Measurements from ENCODE around the gene NFE2L1. TPM values are rescaled to one million over a fixed set of nuclear protein-coding genes. Genes with fewer than 3 reads are reported as not detected.

NFE2L1 gene
- total RNA-seq, 4 donors from 2014 or later: 622 to 1,180 (median 1,000) TPM

DNA sequence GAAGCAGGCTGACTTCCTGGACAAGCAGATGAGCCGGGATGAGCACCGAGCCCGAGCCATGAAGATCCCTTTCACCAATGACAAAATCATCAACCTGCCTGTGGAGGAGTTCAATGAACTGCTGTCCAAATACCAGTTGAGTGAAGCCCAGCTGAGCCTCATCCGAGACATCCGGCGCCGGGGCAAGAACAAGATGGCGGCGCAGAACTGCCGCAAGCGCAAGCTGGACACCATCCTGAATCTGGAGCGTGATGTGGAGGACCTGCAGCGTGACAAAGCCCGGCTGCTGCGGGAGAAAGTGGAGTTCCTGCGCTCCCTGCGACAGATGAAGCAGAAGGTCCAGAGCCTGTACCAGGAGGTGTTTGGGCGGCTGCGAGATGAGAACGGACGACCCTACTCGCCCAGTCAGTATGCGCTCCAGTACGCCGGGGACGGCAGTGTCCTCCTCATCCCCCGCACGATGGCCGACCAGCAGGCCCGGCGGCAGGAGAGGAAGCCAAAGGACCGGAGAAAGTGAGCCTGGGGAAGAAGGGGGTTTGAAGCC lies 11.0 kb downstream of the NFE2L1 start:
- Histone ChIP-seq H3K27me3 (no peaks in the 10 kb centered on the region), H3K4me3 (no peak overlapping the region), H3K9me3 (no peaks in the 10 kb centered on the region), H3K27ac (peak overlapping the region; percentile 96 to 99 (median 97)), H3K36me3 (peaks cover 0 to 90% of the 10 kb centered on the region in 2 donors), H3K4me1 (peaks cover 79 to 80% of the 10 kb centered on the region in 2 donors)
- TF ChIP-seq, protein P1, sequence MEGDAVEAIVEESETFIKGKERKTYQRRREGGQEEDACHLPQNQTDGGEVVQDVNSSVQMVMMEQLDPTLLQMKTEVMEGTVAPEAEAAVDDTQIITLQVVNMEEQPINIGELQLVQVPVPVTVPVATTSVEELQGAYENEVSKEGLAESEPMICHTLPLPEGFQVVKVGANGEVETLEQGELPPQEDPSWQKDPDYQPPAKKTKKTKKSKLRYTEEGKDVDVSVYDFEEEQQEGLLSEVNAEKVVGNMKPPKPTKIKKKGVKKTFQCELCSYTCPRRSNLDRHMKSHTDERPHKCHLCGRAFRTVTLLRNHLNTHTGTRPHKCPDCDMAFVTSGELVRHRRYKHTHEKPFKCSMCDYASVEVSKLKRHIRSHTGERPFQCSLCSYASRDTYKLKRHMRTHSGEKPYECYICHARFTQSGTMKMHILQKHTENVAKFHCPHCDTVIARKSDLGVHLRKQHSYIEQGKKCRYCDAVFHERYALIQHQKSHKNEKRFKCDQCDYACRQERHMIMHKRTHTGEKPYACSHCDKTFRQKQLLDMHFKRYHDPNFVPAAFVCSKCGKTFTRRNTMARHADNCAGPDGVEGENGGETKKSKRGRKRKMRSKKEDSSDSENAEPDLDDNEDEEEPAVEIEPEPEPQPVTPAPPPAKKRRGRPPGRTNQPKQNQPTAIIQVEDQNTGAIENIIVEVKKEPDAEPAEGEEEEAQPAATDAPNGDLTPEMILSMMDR (IDR thresholded peaks at IDR 0.05 in 4 of 5, conservative IDR thresholded peaks at IDR 0.05 in 1 of 5): no peak
- no peak for TF ChIP-seq POLR2A (IDR thresholded peaks at IDR 0.05)
- intact Hi-C loops (cut with DNase I; ENCODE audit: low total_unique reads): no loop called here
- in situ Hi-C loops (cut with MboI; ENCODE audit: low sequenced_read_pairs in 4 of 4): no loop called here
- ATAC-seq (no peak), DNase-seq (no peak)

DNA sequence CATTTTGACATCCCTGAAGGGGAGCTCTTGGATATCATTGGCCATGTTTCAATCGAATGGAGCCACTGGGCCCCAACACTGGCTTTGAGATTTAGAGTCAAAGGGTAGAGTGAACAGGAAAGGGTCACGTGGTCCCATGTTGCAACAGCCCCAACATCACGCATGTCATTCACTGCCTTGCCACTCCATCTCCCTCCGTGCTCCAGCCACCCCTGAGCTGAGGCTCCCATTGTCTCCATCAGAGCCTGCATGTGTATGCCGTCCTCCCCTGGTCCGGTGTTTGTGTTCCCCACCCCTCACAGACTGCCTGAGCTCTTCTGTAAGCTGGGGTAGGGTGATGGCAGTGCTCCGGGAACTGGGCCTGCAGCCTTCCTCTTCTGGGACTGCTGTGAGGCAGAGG lies 12.1 kb downstream of the NFE2L1 start:
- intact Hi-C loops (cut with DNase I; ENCODE audit: low total_unique reads): no loop called here
- Histone ChIP-seq H3K27ac (peak overlapping the region; percentile 96 to 99 (median 97)), H3K4me3 (peak overlapping the region in 1 of 4 donors; percentile 19), H3K36me3 (peaks cover 0 to 83% of the 10 kb centered on the region in 2 donors), H3K4me1 (peaks cover 78 to 82% of the 10 kb centered on the region in 2 donors), H3K9me3 (no peaks in the 10 kb centered on the region), H3K27me3 (no peaks in the 10 kb centered on the region)
- in situ Hi-C loops (cut with MboI; ENCODE audit: low sequenced_read_pairs in 4 of 4): no loop called here
- ATAC-seq: no peak
- DNase-seq: peak in 1 of 2 donors; percentile 67
- TF ChIP-seq, protein P1 (IDR thresholded peaks at IDR 0.05 in 4 of 5, conservative IDR thresholded peaks at IDR 0.05 in 1 of 5): no peak
- no peak for TF ChIP-seq POLR2A (IDR thresholded peaks at IDR 0.05)

DNA sequence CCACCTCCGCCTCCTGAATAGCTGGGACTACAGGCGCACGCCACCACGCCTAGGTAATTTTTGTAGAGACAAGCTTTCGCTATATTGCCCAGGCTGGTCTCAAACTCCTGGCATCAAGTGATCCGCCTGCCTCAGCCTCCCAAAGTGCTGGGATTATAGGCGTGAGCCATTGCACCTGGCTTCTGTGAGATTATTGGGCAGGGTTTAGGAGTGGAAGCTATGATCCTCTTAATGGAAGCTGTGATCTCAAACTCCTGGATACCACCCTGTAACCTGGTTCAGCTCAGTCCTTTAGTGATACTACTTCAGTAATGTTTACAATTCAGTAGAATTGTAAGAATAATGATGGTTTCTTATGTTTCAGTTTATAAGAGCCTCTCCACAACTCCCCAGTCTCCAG lies 14.1 kb downstream of the NFE2L1 start:
- Histone ChIP-seq H3K27me3 (no peaks in the 10 kb centered on the region), H3K4me1 (peaks cover 74 to 80% of the 10 kb centered on the region in 2 donors), H3K36me3 (peaks cover 0 to 63% of the 10 kb centered on the region in 2 donors), H3K27ac (peak overlapping the region; percentile 96 to 99 (median 97)), H3K4me3 (no peak overlapping the region), H3K9me3 (no peaks in the 10 kb centered on the region)
- in situ Hi-C loops (cut with MboI; ENCODE audit: low sequenced_read_pairs in 4 of 4): no loop called here
- ATAC-seq: no peak
- no peak for TF ChIP-seq POLR2A (IDR thresholded peaks at IDR 0.05)
- TF ChIP-seq, protein P1 (IDR thresholded peaks at IDR 0.05 in 4 of 5, conservative IDR thresholded peaks at IDR 0.05 in 1 of 5): no peak
- intact Hi-C loops (cut with DNase I; ENCODE audit: low total_unique reads): no loop called here
- no peak for DNase-seq

DNA sequence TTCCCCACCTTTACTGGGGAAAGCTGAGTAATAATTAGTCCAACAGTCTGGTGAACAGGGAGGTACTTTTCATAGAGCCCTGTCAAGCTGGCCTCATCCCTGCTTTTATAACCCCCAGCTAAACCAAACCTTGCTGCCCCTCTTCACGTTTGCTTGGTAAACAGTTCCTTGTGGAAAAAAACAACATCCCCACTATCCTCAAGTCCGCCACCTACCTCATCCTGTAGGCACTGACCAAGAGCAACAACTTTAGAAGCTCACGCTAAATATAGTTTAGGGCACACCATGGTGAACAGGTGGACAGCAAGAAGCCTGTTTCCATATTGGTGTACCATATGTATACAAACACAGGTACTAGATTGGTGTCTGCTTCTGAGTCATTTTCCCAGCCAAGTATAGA lies 16.5 kb downstream of the NFE2L1 start:
- in situ Hi-C loops (cut with MboI; ENCODE audit: low sequenced_read_pairs in 4 of 4): no loop called here
- H3K4me1 ChIP-seq: peaks cover 65 to 73% of the 10 kb centered on the region in 2 donors
- H3K27ac ChIP-seq: peak overlapping the region; percentile 96 to 99 (median 97)
- H3K27me3 ChIP-seq: no peaks in the 10 kb centered on the region
- TF ChIP-seq POLR2A (IDR thresholded peaks at IDR 0.05): peak in 1 of 2 donors; percentile 57
- TF ChIP-seq, protein P1 (IDR thresholded peaks at IDR 0.05 in 4 of 5, conservative IDR thresholded peaks at IDR 0.05 in 1 of 5): peak; percentile 39 to 53 (median 40)
- peak overlapping the region in 1 of 4 donors; percentile 19 for H3K4me3 ChIP-seq
- peaks cover 0 to 56% of the 10 kb centered on the region in 2 donors for H3K36me3 ChIP-seq
- intact Hi-C loops (cut with DNase I; ENCODE audit: low total_unique reads): loop anchor here (1.0 kb wide), 1 partner anchor 10 kb away; no protein-coding TSS in a partner anchor
- H3K9me3 ChIP-seq: no peaks in the 10 kb centered on the region
- peak; percentile 70 to 77 for DNase-seq
- peak; percentile 84 to 88 for ATAC-seq
